ENCODE results near the gene NYAP1.

GRCh38 chr7:100519580-100519979 lies 35.9 kb downstream of the NYAP1 start:
- TF ChIP-seq POLR2A (IDR thresholded peaks at IDR 0.05; ENCODE audit: low read depth) (no peak), CTCF (IDR thresholded peaks at IDR 0.05) (no peak), POLR2AphosphoS5 (IDR thresholded peaks at IDR 0.05) (no peak), EP300 (IDR thresholded peaks at IDR 0.05) (no peak)
